HFFc6 (cell line): ENCODE measurements around the gene RSPO3. TPM values are rescaled to one million over a fixed set of nuclear protein-coding genes. Genes with fewer than 3 reads are reported as not detected.

Experiments
- DNase-seq: peaks from one replicate; pipeline ENCODE4 v3.0.0-alpha.2; 2018
- H3K27ac Mint-ChIP-seq: 2 replicates; pipeline ENCODE4 v1.8.0; 2020; ENCODE audit warnings: mild to moderate bottlenecking, mixed read lengths
- H3K27me3 Mint-ChIP-seq: 2 replicates; pipeline ENCODE4 v1.8.0; 2021; ENCODE audit warnings: mild to moderate bottlenecking, moderate library complexity, mixed read lengths; ENCODE audit not compliant: insufficient read depth
- H3K36me3 Mint-ChIP-seq: 2 replicates; pipeline ENCODE4 v1.8.0; 2021; ENCODE audit warnings: low read depth, mixed read lengths
- H3K4me1 Mint-ChIP-seq: 2 replicates; pipeline ENCODE4 v1.8.0; 2020; ENCODE audit warnings: low read depth, mixed read lengths
- H3K4me3 Mint-ChIP-seq: 2 replicates; pipeline ENCODE4 v1.8.0; 2020; ENCODE audit warnings: mild to moderate bottlenecking, moderate library complexity, mixed read lengths
- H3K9me3 Mint-ChIP-seq: 2 replicates; pipeline ENCODE4 v1.8.0; 2020; ENCODE audit warnings: mild to moderate bottlenecking, mixed read lengths
- total RNA-seq, 6 experiments: library from RNA; stranded (reverse); fragmentation: NEBNext Ultra II Directional; extraction: Animal tissue kit (Norgen Biotek cat#: 25700); gene quantifications; 2 replicates in 1 of 6; 3 replicates in 5 of 6; pipeline ENCODE4 v1.2.3, GENCODE V29; 2021
- TF ChIP-seq, protein P1 (sequence below): fragments of 200-600 bp; sonication (generic); IDR thresholded peaks from 2 replicates; pipeline ENCODE4 v1.5.0; 2021; ENCODE audit warnings: antibody characterized with exemption, mild to moderate bottlenecking

The RSPO3 gene
- total RNA-seq, 6 experiments from 2014 or later = not detected

DNA sequence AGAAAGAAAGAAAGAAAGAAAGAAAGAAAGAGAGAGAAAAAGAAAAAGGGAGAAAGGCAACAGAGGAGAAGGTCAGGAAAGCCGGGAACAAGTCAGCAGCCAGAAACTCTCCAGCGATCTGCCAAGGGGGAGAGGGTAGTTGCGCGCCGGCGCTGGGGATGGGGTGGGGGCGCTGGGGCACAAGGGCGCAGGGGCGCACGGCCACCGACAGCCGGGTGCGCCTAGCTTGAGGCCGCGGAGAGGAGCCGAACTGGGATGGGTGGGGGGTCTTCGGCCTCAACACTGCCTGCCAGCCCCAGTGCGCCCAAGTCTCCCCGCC lies 533 bp upstream of the RSPO3 start:
- Mint-ChIP-seq H3K9me3 (no peaks in the 10 kb centered on the region), H3K4me1 (peaks cover 13% of the 10 kb centered on the region; the same call in 1 of the 2 replicates), H3K27ac (no peak overlapping the region), H3K27me3 (peaks cover 37% of the 10 kb centered on the region), H3K36me3 (no peaks in the 10 kb centered on the region), H3K4me3 (peak overlapping the region; percentile 82)
- no peak for DNase-seq
- TF ChIP-seq, protein P1, sequence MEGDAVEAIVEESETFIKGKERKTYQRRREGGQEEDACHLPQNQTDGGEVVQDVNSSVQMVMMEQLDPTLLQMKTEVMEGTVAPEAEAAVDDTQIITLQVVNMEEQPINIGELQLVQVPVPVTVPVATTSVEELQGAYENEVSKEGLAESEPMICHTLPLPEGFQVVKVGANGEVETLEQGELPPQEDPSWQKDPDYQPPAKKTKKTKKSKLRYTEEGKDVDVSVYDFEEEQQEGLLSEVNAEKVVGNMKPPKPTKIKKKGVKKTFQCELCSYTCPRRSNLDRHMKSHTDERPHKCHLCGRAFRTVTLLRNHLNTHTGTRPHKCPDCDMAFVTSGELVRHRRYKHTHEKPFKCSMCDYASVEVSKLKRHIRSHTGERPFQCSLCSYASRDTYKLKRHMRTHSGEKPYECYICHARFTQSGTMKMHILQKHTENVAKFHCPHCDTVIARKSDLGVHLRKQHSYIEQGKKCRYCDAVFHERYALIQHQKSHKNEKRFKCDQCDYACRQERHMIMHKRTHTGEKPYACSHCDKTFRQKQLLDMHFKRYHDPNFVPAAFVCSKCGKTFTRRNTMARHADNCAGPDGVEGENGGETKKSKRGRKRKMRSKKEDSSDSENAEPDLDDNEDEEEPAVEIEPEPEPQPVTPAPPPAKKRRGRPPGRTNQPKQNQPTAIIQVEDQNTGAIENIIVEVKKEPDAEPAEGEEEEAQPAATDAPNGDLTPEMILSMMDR = no peak

DNA sequence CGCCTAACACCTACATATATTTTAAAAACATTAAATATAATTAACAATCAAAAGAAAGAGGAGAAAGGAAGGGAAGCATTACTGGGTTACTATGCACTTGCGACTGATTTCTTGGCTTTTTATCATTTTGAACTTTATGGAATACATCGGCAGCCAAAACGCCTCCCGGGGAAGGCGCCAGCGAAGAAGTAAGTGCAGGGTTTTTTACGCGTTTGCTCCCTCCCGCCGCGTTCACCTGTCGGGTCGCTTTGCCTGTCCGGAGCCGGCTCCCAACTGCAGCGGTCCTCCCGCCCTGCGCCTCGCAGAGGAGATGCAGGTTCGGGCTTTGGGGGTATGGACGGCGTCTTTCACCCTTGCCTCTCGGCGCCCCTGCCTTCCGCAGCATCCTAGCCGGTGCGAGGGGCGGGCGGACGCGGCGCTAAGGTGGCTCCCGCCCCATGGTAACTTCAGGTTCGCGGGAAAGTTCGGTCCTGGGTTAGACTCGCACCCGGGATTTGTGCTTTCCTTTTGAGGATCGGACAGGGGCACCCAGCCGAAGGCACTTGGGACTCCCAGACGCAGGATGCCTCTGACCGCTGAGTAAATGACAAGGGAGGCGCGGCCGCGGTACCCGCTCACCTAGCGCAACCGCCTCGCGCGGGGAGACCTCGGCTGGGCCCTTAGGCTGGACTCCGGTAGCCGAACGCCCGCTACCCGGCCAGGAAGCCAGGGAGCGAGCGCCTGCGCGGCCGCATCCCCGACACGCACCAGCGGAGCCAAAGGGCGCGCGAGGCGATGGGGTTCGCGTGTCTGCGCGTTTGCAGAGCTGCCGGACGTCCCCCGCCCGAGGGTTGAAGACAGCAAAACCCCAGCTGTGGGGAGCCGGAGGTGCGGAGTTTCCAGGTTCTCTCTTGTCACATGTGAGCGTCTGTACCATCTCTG lies 891 bp downstream of the RSPO3 start:
- Mint-ChIP-seq H3K27me3 (peaks cover 33% of the 10 kb centered on the region), H3K4me1 (peaks cover 13% of the 10 kb centered on the region; the same call in 1 of the 2 replicates), H3K9me3 (no peaks in the 10 kb centered on the region), H3K27ac (no peak overlapping the region), H3K4me3 (peak overlapping the region; percentile 85), H3K36me3 (no peaks in the 10 kb centered on the region)
- TF ChIP-seq, protein P1 = no peak
- no peak for DNase-seq

DNA sequence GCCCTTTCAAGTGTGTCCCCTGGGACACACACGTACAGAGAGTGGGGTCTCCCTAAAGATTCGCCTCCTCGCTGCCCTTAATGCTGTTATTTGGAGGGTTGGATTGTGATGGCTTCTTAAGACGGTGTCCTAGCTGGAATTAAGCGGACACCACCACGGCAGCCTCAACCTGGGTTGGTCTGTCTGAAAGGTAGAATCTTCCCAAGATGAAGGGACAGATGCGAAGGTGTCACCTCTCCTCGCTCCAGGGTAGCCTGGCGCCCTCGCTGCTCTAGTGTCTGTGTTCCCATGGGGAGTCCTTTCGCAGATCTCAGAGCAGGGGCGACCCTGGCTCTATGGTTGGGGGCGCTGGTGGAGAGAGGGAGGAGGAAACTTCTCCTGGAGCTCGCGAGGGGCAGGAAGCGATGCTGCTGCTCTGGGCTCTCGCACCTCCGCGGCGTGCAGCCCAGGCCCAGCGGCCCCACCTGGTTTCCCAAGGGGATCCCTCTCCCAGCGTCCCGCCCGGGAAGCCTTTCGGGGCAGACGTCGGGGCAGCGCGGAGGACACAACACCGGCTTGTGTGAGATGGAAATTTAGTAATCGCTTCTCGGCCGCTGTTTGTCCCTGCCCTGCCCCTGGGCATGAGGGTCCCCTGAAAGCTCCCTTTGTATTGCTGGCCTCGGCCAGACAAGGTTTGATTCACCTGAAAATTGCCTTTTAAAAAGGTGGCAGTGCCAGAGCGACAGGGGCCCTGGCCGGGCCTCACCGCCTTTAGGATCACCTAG lies 1.7 kb downstream of the RSPO3 start:
- Mint-ChIP-seq H3K36me3 (no peaks in the 10 kb centered on the region), H3K27ac (no peak overlapping the region), H3K4me3 (peak overlapping the region; percentile 85), H3K4me1 (peaks cover 13% of the 10 kb centered on the region; the same call in 1 of the 2 replicates), H3K27me3 (peaks cover 32% of the 10 kb centered on the region), H3K9me3 (no peaks in the 10 kb centered on the region)
- TF ChIP-seq, protein P1 = no peak
- DNase-seq = no peak

DNA sequence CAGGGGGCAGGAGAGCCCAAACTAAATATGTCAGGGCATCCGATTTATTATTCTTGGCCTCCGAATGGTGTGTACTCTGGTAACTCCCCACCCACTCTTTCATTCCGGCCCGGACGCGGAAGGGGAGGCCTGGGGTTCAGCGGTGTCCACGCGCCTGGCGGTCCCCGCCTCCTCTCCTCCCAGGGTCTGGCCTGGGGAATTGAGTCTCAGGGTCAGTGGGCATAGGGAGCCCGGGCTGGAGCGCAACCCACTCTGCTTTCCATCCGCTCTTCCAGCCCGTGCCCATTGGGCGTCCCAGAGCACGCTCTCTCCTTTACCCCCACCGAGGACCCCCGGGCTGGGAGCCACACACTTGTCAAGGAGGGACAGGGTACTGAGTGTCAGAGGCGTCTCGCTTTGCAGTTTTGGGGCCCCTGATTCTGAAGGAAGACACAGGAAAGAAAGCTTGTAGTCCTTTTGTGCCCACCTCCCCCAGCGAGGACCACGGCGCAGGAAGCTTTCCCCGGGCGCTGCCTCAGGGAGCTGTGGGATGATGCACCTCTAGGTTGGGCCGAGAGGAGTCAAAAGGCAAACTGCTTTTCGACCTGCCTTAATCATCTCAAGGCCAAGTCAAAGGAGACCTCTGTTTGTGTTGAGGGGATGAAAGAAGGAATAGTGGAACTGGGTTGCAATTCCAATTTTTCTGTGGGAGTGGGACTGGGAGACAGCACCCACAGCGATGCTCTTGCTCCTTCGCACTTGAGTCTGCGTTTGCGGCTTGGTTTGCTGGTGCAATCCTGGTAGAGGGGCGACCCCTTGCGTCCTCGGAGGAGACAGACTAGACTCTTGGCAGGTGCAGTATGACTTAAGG lies 2.5 kb downstream of the RSPO3 start:
- TF ChIP-seq, protein P1 = peak; percentile 83
- Mint-ChIP-seq H3K27ac (no peak overlapping the region), H3K9me3 (no peaks in the 10 kb centered on the region), H3K36me3 (no peaks in the 10 kb centered on the region), H3K4me1 (peaks cover 13% of the 10 kb centered on the region; the same call in 1 of the 2 replicates), H3K4me3 (no peak overlapping the region), H3K27me3 (peaks cover 32% of the 10 kb centered on the region)
- peak; percentile 65 for DNase-seq

DNA sequence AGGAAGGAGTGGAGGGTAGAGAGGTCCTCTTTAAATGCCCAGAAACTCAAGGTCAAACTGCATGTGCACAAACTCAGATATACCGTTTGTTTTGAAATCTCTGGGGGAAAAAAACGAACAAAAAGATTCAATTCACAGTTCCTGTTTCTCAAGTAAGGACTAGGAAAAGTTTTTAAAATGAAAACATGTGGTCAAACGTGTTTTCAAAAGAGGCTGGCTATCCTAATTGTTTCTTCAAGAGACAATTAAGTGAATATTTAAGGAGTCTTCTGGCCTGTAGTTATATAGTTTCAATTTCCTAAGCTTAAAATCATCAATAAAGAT lies 3.1 kb downstream of the RSPO3 start:
- Mint-ChIP-seq H3K27ac (no peak overlapping the region), H3K27me3 (peaks cover 32% of the 10 kb centered on the region), H3K36me3 (no peaks in the 10 kb centered on the region), H3K4me1 (peaks cover 13% of the 10 kb centered on the region; the same call in 1 of the 2 replicates), H3K9me3 (no peaks in the 10 kb centered on the region), H3K4me3 (no peak overlapping the region)
- TF ChIP-seq, protein P1 = peak; percentile 50
- DNase-seq = no peak
